Adipose tissue (tissue), 3 donors: ENCODE data around the gene ARMC8. TPM values are rescaled to one million over a fixed set of nuclear protein-coding genes. Genes with fewer than 3 reads are reported as not detected.

ENCODE experiments used
- H3K27ac ChIP-seq: one replicate; pipeline ENCODE4 v1.5.1; 2013; ENCODE audit warnings: low read depth, low read length
- WGBS, 3 donors: extraction: QIAGEN DNeasy Blood & Tissue Kit; methylation state at CpG; one replicate each; pipeline ENCODE4 v1.1.7; 2013; 5-methylcytosine and 5-hydroxymethylcytosine counted together
- polyA plus RNA-seq, 3 donors: library from polyadenylated mRNA; stranded (reverse); fragments of 200-250 nt; gene quantifications; one replicate each; pipeline ENCODE4 v1.2.3, GENCODE V29; 2013
- donor health status: healthy with polysubstance abuse.
- donor health status: Bipolar disorder and iron deficiency.
- donor health status: healthy.

Gene ARMC8
- polyA plus RNA-seq, 3 donors = 9.1 to 32.1 (median 17.0) TPM

- WGBS, 3 donors = 63 to 86% (median 79%) methylated on average over 2 of the region's 2 CpGs
- H3K27ac ChIP-seq = no peak overlapping the region
Observed at GRCh38 chr3:138195481-138195880, 8.4 kb downstream of the ARMC8 start.

GRCh38 chr3:138196023-138196422 is 8.9 kb downstream of the ARMC8 start:
- H3K27ac ChIP-seq = no peak overlapping the region
- 95 to 96% (median 96%) methylated on average over 2 of the region's 2 CpGs for WGBS, 3 donors

GRCh38 chr3:138197058-138197457 is 10.0 kb downstream of the ARMC8 start:
- no peak overlapping the region for H3K27ac ChIP-seq
- WGBS, 3 donors = 44 to 87% (median 81%) methylated on average over 5 of the region's 5 CpGs

- 56 to 91% (median 89%) methylated on average over 1 of the region's 1 CpG for WGBS, 3 donors
- no peak overlapping the region for H3K27ac ChIP-seq
Observed at GRCh38 chr3:138197524-138197923, 10.4 kb downstream of the ARMC8 start.

GRCh38 chr3:138199851-138200250 is 12.8 kb downstream of the ARMC8 start:
- 59 to 80% (median 64%) methylated on average over 2 of the region's 2 CpGs for WGBS, 3 donors
- H3K27ac ChIP-seq = no peak overlapping the region

GRCh38 chr3:138200424-138200823 is 13.3 kb downstream of the ARMC8 start:
- H3K27ac ChIP-seq = no peak overlapping the region
- WGBS, 3 donors = 53 to 87% (median 81%) methylated on average over 1 of the region's 1 CpG

GRCh38 chr3:138202945-138203701 is 16.0 kb downstream of the ARMC8 start:
- H3K27ac ChIP-seq = no peak overlapping the region
- 82 to 99% (median 88%) methylated on average over 3 of the region's 3 CpGs for WGBS, 3 donors

GRCh38 chr3:138203938-138204337 is 16.8 kb downstream of the ARMC8 start:
- no peak overlapping the region for H3K27ac ChIP-seq
- WGBS, 3 donors = 82 to 93% (median 89%) methylated on average over 4 of the region's 4 CpGs

GRCh38 chr3:138205527-138205926 is 18.4 kb downstream of the ARMC8 start:
- 70 to 80% (median 80%) methylated on average over 5 of the region's 5 CpGs for WGBS, 3 donors
- H3K27ac ChIP-seq = no peak overlapping the region

- no peak overlapping the region for H3K27ac ChIP-seq
Observed at GRCh38 chr3:138206196-138206595, 19.1 kb downstream of the ARMC8 start.

GRCh38 chr3:138210528-138210927 is 23.4 kb downstream of the ARMC8 start:
- no peak overlapping the region for H3K27ac ChIP-seq
- 82 to 89% (median 85%) methylated on average over 3 of the region's 3 CpGs for WGBS, 3 donors

More at GRCh38 chr3:138206196-138206595, 19.1 kb downstream of the ARMC8 start:
- WGBS, 3 donors = 99 to 100% (median 100%) methylated on average over 2 of the region's 2 CpGs

GRCh38 chr3:138213398-138214085 is 26.4 kb downstream of the ARMC8 start:
- H3K27ac ChIP-seq = no peak overlapping the region
- WGBS, 3 donors = 78 to 95% (median 85%) methylated on average over 7 of the region's 7 CpGs

- H3K27ac ChIP-seq = no peak overlapping the region
- 57 to 92% (median 58%) methylated on average over 1 of the region's 1 CpG for WGBS, 3 donors
Observed at GRCh38 chr3:138219255-138219654, 32.2 kb downstream of the ARMC8 start.

GRCh38 chr3:138220242-138220641 is 33.1 kb downstream of the ARMC8 start:
- H3K27ac ChIP-seq = no peak overlapping the region
- WGBS, 3 donors = 83 to 100% (median 92%) methylated on average over 1 of the region's 1 CpG

GRCh38 chr3:138220788-138221187 is 33.7 kb downstream of the ARMC8 start:
- 92 to 96% (median 95%) methylated on average over 4 of the region's 4 CpGs for WGBS, 3 donors
- no peak overlapping the region for H3K27ac ChIP-seq

GRCh38 chr3:138222131-138222941 is 35.2 kb downstream of the ARMC8 start:
- 24 to 62% (median 33%) methylated on average over 2 of the region's 2 CpGs for WGBS, 3 donors
- no peak overlapping the region for H3K27ac ChIP-seq

GRCh38 chr3:138222942-138223287 is 35.8 kb downstream of the ARMC8 start:
- no peak overlapping the region for H3K27ac ChIP-seq
- WGBS, 3 donors = 64 to 75% (median 64%) methylated on average over 2 of the region's 2 CpGs

GRCh38 chr3:138227650-138228049 is 40.5 kb downstream of the ARMC8 start:
- WGBS, 3 donors = 98 to 100% (median 100%) methylated on average over 1 of the region's 1 CpG
- no peak overlapping the region for H3K27ac ChIP-seq

GRCh38 chr3:138230525-138230924 is 43.4 kb downstream of the ARMC8 start:
- WGBS, 3 donors = 84 to 96% (median 88%) methylated on average over 2 of the region's 2 CpGs

More at GRCh38 chr3:138230525-138230924, 43.4 kb downstream of the ARMC8 start:
- H3K27ac ChIP-seq = no peak overlapping the region
